ENCODE data around the gene ETF1.

The ETF1 gene

DNA sequence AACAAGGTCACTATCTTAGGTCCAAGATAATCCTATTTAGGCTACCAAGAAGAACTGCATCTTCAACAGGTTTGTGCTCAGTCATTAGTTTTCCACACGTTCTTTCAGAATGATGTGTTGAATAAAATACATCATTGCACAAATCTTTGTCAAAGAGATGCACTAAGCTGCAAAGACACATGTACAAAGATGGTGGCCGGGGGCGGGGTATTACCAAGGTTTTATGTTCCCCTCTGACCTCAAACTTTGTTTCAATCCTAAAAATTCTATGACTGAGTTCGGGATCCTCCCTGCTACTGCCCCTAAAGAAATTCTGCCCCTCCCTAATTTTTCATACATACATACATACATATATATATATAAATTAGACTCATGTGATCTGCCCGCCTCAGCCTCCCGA is 17.9 kb upstream of the ETF1 start:
- no peak for DNase-seq

DNA sequence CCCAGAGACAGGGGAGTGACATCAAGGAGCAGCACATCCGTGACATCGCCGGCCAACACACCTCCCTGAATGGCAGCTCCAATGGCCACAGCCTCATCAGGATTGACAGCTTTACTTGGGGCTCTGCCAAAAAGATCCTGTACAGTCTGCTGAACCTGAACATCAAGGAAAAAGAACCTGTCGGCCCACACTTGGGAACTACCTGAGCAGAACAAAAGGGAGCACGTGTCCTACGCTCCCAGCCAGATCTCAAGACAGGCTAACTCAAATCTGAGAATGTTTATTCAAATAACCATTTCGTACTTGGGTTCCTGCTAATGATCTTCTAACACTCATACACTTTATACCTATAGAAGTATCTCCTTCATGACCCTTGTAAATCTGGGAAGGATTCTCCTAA is 16.9 kb upstream of the ETF1 start:
- DNase-seq, result no peak

DNA sequence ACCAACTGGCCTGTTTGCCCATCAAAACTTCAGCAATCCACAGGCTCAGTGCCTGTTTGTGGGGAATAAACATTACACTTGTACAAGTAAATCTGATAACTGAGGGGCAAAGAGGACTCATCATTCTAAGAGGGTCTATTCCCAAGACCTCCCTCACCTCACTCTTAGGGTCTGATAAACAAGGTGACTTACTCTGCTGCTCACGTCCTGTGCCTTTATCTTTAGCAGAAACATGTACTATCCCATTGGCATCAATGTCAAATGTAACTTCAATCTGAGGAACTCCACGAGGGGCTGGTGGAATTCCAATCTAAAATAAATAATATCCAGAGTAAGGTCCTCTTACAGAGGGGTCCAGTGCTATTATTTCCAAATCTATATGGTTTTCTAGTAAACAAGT is 14.6 kb upstream of the ETF1 start:
- no peak for DNase-seq

DNA sequence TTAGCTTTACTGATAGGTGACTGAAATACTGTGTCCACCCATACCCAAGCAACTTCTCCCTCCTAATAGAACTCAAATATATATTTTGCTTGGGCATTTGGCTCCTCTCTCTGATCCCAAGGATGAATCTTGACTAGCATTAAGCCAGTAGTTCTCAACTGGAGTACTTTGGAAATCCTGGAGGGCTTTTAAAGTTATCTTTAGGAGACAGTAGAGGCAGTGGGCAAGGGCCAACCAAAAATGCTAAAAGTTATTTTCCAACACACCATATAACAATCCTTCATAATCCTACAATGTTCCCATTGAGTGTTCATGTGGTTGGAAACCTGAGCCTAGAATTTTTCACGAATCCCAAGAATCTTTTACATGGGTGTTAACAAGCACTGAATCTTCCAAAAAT is 11.1 kb upstream of the ETF1 start:
- no peak for DNase-seq

DNA sequence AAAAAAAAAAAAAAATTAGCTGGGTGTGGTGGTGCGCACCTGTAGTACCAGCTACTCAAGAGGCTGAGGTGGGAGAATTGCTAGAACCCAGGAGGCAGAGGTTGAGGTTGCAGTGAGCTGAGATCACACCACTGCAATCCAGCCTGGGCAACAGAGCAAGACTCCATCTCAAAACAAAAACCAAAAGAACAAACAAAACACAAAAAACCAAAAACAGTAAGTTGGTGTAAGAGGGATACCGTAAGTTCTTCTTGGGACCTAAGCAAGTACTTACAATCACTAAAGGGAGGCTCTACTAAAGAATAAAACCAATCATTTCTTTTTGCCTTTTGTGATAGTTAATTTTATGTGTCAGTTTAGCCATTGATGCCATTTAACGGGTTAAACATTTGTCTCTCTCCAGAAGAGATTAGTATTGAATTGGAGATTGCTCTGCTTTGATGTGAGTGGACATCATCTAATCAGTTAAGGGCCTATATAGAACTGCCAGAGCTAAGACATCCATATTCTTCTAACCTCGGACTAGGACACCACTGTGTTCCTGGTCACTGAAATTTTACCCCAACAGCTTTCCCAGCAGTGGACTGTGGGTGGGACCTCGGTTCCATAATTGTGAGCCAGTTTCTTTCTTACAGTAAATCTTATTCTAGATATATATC is 10.5 kb upstream of the ETF1 start:
- no peak for DNase-seq

DNA sequence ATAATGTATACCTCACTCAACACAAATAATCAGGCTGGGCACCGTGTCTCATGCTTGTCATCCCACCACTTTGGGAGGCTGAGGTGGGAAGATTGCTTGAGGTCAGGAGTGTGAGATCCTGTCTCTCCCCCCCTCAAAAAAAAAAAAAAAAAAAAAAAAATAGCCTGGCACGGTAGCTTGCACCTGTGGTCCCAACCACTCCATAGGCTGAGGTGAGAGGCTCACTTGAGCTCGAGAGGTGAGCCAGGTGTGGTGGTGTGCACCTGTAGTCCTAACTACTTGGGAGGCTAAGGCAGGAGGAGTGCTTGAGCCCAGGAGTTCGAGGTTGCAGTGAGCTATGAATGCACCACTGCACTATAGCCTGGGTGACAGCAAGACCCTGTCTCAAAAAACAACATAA is 9.6 kb upstream of the ETF1 start:
- DNase-seq, result no peak

DNA sequence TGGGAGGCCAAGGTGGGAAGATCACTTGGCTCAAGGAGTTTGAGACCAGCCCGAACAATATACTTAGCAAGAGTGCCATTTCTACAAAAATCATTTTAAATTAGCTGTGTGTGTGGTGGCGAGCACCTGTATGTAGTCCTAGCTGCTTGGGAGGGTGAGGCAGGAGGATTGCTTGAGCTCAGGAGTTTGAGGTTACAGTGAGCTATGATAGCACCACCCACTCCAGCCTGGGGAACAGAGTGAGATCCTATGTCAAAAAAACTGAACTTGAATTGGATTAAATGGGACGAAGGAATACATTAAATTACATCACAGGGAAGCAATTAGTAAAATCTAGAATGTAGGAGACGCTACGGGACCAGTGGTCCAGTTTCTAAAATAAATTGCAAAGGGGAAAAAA is 6.4 kb upstream of the ETF1 start:
- DNase-seq, result no peak

DNA sequence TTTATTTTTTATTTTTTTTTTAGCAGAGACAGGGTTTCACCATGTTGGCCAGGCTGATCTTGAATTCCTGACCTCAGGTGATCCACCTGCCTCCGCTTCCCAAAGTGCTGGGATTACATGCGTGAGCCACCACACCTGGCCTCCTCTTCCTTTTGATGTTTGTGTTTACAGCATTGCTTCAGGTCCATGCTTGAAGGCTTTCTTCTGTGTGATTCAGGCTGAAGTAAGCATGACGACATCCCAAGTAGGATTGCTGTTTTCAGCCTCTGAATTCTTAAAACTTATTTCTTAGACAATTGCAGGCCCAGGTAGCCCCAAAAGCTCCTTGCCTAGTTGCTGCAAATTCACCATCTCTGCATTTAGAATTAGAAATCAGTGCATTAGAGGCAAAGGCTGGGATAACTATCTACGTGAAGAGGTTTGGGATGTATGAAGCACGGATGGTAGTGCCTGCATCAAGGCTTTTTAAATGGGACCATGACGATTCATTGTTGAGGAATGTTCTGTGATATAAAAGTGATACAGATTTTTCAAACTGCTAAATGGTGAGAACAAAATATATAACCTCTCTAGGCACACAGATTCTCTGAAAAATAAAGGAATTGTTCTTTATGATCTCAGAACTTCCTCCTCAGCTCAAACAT is 3.0 kb upstream of the ETF1 start:
- no peak for DNase-seq

DNA sequence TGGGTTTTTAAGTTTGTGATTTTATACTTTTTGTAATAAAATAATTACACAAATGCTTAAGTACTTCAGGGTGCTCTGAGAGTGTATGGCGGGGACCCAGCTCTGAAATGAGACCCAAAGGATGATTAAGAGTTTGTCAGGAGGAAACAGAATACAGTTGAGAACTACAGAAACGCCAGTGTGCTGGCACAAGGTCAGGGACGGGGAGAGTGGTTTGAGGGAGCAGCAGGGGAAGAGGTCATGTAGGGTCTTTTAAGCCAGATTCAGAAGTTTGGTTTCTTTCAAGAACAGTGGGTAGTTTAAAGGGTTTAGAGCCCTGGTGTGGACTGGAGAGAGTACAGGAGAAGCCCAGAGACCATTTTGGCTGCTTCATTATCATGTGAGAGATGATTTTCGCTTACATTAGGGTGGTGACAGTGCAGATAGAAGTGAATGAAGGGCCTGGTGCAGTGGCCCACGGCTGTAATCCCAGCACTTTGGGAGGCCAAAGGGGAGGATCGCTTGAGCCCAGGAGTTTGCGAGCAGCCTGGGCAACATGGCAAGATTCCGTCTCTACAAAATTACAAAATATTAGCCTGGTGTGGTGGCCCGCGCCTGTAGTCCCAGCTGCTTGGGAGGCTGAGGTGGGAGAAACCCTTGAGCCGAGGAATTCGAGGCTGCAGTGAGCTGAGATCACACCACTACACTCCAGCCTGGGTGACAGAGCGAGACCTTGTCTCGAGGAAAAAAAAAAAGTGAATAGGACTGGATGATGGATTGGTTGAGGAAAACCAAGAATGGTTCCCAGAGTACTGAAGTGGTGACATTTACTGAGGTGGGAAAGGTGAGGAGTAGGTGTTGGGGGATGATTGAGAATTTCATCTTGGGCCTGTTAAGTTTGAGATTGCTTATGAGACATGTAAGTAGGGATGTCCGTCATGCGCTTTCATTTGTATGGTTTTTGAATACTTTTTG is 1.4 kb upstream of the ETF1 start:
- DNase-seq, result peak; percentile 42

DNA sequence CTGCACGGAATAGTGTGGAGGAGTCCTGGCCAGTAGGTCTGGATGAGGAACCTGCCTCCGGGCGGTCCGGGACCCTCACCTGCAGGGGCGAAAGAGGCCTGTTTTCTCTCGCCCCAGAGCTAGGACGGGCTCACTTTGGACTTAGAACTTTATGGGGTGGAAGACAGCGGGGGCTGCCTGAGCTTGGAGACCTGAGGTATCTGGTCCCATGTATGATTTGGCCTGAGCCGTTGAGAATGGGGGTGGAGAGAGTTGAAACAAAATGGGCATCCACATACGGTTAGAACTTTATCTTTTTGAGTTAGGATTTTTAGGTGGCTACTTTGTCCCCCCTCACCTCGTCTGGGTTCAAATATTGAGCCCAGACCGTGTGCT is 681 bp upstream of the ETF1 start:
- no peak for DNase-seq

DNA sequence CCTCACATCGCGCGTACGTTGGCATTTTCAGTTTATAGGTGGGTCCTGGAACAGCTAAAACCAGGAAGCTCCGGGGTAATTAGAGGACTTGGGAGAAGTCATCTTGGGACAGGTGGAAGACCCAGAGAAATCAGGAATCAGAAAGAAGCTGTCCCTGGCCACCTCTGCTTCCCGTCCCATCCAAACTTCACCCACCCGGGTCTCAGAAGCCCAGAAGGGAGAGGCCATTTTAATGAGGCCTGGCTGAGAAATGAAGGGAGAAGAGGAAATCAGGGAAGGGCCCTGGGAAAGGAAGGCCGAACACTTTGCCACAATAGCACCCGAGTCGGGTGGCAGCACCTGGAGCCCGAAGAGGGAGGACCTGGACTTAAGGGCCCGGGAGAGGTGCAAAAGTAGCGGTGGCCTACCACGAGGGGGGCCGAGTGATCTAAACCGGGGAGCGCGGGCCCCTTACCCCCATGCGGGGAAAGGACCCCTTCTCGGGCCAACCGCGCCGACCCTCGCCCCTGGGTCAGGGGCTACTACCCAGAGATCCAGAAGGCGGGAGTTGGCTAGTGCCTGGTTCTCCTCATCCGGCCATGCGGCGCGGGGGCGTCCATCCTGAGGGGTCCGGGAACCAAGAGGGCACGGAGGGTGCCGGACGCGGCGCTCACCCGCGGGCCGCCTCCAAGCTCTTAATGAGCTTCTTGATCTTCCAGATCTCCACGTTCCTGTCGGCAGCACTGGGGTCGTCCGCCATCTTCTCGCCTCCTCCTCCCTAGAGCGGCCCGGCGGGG is 668 bp downstream of the ETF1 start:
- no peak for DNase-seq

DNA sequence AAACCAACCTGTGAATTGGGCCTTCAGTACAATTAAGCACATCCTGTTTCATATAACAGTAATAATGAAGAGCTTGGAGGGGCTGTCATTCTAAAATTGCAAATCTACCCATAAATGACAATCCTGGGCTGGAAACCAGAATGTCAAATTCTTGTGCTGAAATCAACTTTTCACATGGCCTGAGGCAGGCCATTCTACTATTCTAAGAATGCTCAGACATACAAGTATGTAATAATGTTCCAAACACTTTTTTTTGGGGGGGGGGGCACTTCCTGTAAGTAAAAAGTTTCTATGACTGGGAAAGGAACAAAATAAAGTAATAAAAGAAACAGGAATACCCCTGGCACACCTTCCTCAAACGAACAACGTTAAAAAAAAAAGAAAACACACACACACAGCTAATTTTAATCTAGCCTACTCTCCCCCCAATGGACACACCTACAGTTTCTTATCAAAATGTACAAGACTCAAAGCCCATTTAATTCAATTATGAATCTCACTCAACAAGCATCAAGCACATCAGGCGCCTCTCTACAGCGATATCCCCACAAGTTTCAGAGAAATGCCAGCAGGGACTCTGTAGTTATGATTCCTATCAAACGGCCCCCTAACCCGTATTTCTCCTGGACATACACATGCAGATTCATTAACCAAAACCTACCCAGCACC is 1.4 kb downstream of the ETF1 start:
- no peak for DNase-seq

DNA sequence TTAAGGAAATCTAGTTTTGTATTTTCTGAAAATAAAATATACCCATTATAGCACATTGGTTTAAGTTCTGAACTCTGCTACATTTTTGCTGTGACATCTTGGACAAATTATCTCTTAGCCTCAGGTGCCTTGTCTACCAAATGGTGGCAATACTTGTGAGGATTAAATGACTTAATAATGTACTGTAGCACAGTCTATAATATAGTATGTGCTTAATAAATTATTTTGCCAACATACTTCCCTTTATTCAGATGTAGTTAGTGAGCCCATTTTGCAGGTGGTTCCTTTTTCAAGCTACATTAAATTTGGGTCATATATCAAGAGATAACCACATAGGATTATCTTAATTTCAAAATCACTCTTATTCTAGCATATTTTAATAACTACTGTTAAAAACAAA is 3.2 kb downstream of the ETF1 start:
- no peak for DNase-seq

DNA sequence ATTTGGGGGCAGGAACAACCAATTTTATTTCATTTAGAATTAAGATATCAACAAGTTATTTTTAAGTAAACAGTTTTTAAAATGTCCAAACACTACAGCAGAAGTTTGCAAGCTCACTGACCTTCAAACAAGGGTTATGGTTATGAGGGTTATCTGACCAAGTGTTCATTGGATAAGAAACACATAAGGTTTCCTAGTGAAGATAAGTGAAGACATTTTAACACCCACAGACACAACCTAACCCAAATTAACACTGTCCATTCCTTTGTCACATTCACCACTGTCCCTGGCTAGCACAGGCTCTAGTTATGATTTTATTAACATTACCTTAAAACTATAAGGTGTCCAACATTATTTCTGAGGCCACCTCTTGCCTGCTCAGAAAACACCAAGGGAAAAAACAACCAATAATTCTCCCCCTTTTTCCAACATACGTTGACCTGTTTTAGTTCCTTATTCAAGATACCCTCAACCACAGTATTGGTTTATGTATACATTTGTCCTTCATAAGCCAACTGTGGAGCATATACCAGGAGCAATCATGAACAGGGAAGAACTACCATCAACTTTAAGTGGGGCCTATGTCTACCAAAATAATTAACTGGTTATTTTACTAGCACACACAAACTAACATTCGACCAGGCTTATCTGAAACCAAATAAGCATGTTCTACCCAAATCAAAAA is 4.0 kb downstream of the ETF1 start:
- DNase-seq, result no peak

DNA sequence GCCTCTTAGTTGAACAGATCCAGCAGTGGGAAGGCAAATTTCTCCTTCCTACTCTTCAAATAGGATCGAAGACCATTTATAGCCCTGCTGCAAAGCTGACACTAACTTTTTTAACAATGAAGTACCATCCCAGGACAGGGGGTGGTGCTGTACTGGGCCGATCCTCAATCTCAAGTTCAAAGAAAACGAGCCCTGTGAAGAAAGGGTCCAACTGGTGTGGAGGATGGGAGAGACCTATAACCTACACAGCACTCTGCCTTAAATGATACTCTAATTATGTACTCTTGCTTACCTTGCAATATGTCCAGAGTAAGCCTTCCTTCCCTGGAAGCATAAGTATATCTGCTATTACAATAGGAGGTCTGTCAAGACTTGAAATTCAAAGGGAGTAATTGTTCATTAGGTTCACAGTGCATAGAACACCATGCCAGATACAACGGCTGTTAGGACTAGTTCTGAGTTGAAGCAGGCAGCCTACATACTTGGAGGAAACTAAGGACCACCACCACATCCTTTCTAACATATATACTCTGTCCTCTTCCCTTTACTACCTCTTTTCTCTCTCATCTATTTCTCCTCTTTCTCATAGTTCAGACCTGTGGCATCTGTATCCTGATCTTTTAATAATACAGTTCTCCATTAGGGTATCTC is 6.2 kb downstream of the ETF1 start:
- DNase-seq, result no peak

DNA sequence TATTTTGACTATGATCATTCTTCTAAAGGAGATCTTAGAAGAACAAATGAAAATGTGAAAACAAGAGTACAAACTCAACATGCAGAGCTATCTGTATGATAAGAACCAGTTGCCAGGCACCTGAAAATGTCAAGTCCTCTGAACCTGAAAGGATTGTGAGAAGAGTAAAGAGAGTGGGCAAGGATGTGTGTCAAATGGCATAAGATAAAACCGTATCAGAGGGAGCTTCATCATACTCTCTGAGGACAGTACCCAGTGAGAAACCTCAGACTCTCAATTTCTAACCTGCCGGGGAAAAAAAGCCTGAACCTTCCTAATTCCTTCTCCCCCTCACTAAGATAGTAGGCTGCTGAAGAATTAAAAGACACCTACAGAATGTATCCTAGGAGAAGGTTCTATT is 6.8 kb downstream of the ETF1 start:
- no peak for DNase-seq

DNA sequence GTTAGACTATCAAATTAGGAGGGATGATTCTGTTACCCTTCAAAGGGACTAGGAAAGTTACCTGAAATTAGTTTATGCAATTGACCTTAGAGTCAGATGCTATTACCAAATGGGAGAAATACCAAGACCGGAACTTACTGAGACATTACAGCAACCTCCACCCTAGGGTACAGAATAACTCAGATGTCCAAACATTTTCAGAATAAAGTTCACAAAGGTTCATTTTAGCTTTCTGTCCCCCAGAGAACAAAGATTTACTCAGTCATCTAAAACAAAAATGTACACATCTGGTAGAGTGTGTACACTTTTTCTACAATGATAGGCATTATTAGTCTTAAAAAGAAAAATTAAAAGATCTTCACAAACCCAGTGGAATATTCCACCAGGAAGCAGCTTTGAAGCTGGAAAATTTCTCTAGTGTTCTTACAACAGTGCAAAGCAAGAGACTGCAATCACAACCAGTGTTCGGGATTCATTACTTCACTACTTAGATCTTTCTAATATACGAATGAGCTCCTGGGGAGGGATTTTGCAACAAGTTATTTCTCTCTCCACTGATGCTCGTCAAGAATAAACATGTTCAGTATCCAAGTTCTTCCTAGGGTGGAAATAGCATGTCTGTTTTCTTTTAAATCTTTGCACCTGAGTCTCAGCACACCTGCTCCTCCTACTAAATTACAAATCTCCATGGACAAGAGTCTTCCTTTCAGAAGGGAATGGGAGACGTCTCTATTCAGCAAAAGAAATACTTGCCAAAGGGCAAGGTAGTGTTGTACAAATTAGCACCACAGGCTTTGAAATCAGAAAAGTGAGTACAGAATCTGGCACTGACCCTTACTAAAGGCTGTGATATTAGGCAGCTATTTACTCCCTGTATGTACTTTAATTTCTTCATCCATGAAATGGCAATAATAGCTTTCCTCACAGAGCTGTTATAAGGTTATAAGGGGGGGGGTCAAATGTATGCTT is 8.8 kb downstream of the ETF1 start:
- DNase-seq, result no peak

DNA sequence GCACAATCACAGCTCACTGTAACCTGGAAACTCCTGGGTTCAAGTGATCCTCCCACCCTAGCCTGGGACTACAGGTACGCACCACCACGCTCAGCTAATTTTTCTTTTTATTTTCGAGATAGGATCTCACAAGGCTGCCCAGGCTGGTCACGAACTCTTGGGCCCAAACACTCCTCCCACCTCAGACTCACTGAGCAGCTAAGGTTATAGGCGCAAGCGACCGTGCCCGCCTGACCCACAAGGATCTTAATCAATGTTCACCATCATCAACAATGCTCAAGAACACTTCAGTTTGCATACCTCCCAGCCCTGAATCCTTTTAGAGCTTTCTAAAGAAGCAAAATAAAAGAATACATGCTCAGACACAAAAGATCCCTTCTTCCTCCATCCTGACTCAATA is 13.2 kb downstream of the ETF1 start:
- no peak for DNase-seq

DNA sequence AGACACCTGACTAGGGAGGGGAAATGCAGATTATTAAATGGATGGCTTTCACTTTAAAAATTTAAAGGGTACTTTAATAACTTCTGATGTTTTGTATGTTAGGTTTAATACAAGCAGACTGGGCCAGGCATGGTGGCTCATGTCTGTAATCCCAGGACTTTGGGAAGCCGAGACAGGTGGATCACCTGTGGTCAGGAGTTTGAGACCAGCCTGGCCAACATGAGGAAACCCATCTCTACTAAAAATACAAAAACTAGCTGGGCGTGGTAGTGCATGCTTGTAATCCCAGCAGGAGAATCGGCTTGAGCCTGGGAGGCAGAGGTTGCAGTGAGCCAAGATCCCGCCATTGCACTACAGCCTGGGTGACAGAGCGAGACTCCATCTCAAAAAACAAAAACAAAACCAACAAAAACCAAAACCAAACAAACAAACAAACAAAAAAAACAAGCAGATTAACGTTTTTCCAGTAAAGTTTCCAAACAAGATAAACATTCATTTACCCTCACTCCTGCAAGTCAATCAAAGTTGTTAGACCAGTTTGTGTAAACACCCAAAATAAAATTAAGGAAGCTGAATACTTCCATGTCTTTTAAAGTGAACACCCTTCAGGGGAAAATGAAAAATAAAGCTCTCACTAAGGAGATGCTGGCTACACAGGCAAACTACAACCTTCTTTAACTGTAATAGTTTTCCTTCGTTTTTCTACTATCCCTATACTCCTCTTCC is 14.1 kb downstream of the ETF1 start:
- no peak for DNase-seq

DNA sequence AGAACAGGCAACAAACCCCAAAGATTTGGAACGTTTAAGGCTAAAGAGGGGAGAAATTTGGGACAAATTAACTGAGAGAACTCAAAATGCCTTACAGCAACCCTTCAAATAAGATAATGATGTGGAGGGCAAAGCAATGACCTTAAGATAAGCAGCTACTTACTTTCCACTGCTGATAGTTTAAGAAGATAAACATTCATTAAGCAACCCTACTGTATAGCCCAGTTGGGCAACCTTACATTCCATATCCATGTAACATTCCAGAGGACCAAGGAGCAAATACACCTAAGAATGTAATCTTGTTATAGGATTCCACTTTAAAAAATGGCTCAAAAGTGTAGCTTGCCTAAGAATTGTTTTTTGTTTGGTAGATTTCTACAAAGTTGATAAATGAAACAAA is 14.8 kb downstream of the ETF1 start:
- no peak for DNase-seq
